Measurements from ENCODE around the gene NCKAP5. TPM values are rescaled to one million over a fixed set of nuclear protein-coding genes. Genes with fewer than 3 reads are reported as not detected.

The NCKAP5 gene
- total and polyA plus RNA-seq, 2 of the 13 experiments (the other 11 are each of a cell fraction or from before 2014, with no cell fraction given): 0.01 TPM; not detected in 1

DNA sequence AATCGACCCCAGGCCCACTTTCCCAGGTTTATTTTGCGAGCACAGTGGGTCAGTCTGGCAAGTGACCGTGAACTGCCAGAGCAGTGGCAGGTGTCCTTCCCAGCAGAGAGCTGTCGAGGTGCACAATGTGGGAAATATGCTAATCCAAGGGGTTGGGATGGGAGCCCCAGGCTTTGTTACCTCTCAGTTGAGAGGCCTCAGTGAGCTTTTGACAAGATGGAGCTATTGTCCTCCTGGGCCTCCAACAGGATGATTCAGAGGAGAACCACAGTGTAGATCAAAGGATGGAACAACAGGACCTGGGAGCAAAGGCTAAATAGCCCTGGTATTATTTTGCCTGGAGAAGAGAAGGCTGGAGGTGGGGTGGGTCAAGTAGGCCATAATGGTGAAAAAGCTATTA, 150.8 kb downstream of the NCKAP5 start:
- CTCF ChIA-PET (ENCODE audit: low intra/inter-chr PET ratio, low total read pairs): no interaction called here
- H3K79me2 ChIP-seq (ENCODE audit: insufficient read depth, low read length): no peaks in the 10 kb centered on the region
- H3K9ac ChIP-seq (ENCODE audit: insufficient read depth, low read depth, low read length): no peak overlapping the region
- POLR2A ChIA-PET: no interaction called here
- 37% methylated on average over 3 of the region's 4 CpGs for WGBS (ENCODE audit: low lambda C conversion rate)
- no peaks in the 10 kb centered on the region for H3K27me3 ChIP-seq (ENCODE audit: control insufficient read depth in 1 of 2, insufficient read depth in 2 of 2, low read length in 2 of 2)
- H4K20me1 ChIP-seq (ENCODE audit: insufficient read depth, low read length): no peaks in the 10 kb centered on the region
- H3K27ac ChIP-seq (ENCODE audit: extremely low read length, insufficient read depth, low read length): no peak overlapping the region
- BruUV-seq (replicated peaks): no TSS peak
- FAIRE-seq (no peak), DNase-seq (ENCODE audit: low spot score) (peak; percentile 9), ATAC-seq (peak; percentile 47; the same call in 2 of the 3 replicates)
- no peak overlapping the region for H3K4me3 ChIP-seq (replicated peaks in 1 of 3; ENCODE audit: insufficient read depth in 1 of 3, low read depth in 2 of 3, low read length in 3 of 3)
- intact Hi-C loops (cut with micrococcal nuclease; ENCODE audit: unreplicated experiment): no loop called here
- H3K9me3 ChIP-seq (ENCODE audit: low read length): no peaks in the 10 kb centered on the region
- no peak for TF ChIP-seq GLI4 (CRISPR knock-in tag; IDR thresholded peaks at IDR 0.05; ENCODE audit: borderline replicate concordance)
- TF ChIP-seq, protein P1, sequence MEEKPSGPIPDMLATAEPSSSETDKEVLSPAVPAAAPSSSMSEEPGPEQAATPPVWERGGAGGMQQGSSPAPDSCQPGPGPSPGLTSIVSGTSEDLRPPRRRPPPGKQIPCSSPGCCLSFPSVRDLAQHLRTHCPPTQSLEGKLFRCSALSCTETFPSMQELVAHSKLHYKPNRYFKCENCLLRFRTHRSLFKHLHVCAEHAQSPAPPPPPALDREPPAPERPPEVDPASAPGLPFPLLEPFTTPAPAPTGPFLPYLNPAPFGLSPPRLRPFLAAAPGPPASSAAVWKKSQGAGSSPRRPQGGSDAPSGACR (CRISPR knock-in tag; IDR thresholded peaks at IDR 0.05): no peak
- no peak for TF ChIP-seq ZNF205 (CRISPR knock-in tag; IDR thresholded peaks at IDR 0.05)
- no peak for TF ChIP-seq ZEB1 (IDR thresholded peaks at IDR 0.05; ENCODE audit: insufficient replicate concordance, low read depth)
- no peak for TF ChIP-seq SALL2 (CRISPR knock-in tag; IDR thresholded peaks at IDR 0.05)
- TF ChIP-seq ZKSCAN8 (CRISPR knock-in tag; IDR thresholded peaks at IDR 0.05; ENCODE audit: borderline replicate concordance): no peak
- TF ChIP-seq ARNT2 (CRISPR knock-in tag; IDR thresholded peaks at IDR 0.05; ENCODE audit: low read depth): no peak
- no peak for TF ChIP-seq ZNF589 (CRISPR knock-in tag; conservative IDR thresholded peaks at IDR 0.05)
- no peak for TF ChIP-seq ZNF24 (IDR thresholded peaks at IDR 0.05)
- no peak for TF ChIP-seq SMAD3 (CRISPR knock-in tag; IDR thresholded peaks at IDR 0.05)
- TF ChIP-seq RAD21 (CRISPR knock-in tag; IDR thresholded peaks at IDR 0.05): no peak
- no peak for TF ChIP-seq ZFY (CRISPR knock-in tag; IDR thresholded peaks at IDR 0.05)
- no peak for TF ChIP-seq SATB2 (CRISPR knock-in tag; IDR thresholded peaks at IDR 0.05)
- TF ChIP-seq ZSCAN29 (CRISPR knock-in tag; conservative IDR thresholded peaks at IDR 0.05): no peak
- TF ChIP-seq GFI1 (CRISPR knock-in tag; IDR thresholded peaks at IDR 0.05; ENCODE audit: borderline replicate concordance): no peak
- no peak for TF ChIP-seq FOSL2 (CRISPR knock-in tag; IDR thresholded peaks at IDR 0.05)
- no peak for TF ChIP-seq SAP130 (CRISPR knock-in tag; IDR thresholded peaks at IDR 0.05; ENCODE audit: low read depth)
- TF ChIP-seq TCF7 (IDR thresholded peaks at IDR 0.05; ENCODE audit: low read depth): 0 out of 2 replicates have a peak, but pooled peaks have one; percentile 13
- peak; percentile 65; the same call in 1 of the 2 replicates for TF ChIP-seq SOX5 (CRISPR knock-in tag; IDR thresholded peaks at IDR 0.05; ENCODE audit: borderline replicate concordance)
- no peak for TF ChIP-seq SOX13 (IDR thresholded peaks at IDR 0.05)
- peak in 1 of 2 experiments; percentile 52; a peak in 1 of 4 replicates for TF ChIP-seq SOX13 (CRISPR knock-in tag; conservative IDR thresholded peaks at IDR 0.05 in 1 of 2, IDR thresholded peaks at IDR 0.05 in 1 of 2)
- no peak for TF ChIP-seq ASH2L (IDR thresholded peaks at IDR 0.05; ENCODE audit: insufficient read length, low read depth, low read length)
- no peak for TF ChIP-seq FOXA3 (CRISPR knock-in tag; IDR thresholded peaks at IDR 0.05)
- TF ChIP-seq ZNF619 (CRISPR knock-in tag; IDR thresholded peaks at IDR 0.05): no peak
- TF ChIP-seq, protein P2, sequence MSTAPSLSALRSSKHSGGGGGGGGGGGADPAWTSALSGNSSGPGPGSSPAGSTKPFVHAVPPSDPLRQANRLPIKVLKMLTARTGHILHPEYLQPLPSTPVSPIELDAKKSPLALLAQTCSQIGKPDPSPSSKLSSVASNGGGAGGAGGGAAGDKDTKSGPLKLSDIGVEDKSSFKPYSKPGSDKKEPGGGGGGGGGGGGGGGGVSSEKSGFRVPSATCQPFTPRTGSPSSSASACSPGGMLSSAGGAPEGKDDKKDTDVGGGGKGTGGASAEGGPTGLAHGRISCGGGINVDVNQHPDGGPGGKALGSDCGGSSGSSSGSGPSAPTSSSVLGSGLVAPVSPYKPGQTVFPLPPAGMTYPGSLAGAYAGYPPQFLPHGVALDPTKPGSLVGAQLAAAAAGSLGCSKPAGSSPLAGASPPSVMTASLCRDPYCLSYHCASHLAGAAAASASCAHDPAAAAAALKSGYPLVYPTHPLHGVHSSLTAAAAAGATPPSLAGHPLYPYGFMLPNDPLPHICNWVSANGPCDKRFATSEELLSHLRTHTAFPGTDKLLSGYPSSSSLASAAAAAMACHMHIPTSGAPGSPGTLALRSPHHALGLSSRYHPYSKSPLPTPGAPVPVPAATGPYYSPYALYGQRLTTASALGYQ (CRISPR knock-in tag; IDR thresholded peaks at IDR 0.05): no peak
- TF ChIP-seq NFE2 (CRISPR knock-in tag; IDR thresholded peaks at IDR 0.05): no peak
- H3K4me2 ChIP-seq (ENCODE audit: low read depth, low read length): no peak overlapping the region
- 0 out of 2 replicates have a peak, but pooled peaks cover 4% of the 10 kb centered on the region for H3K4me1 ChIP-seq (ENCODE audit: insufficient read depth, low read length)
- H3K36me3 ChIP-seq (replicated peaks in 1 of 2; ENCODE audit: control insufficient read depth in 1 of 2, insufficient read depth in 2 of 2, low read length in 2 of 2): no peaks in the 10 kb centered on the region
- in situ Hi-C loops (cut with HindIII; ENCODE audit: extremely low pct_ligation_motif_present, low pct_unique_long_range_greater_than_20kb): no loop called here
- no peak overlapping the region for H2AFZ ChIP-seq (ENCODE audit: low read length)

Data from HepG2 (cell line).